Loucy (cell line): ENCODE results near the gene ADIPOR1.

Source experiments
- EZH2phosphoT487 ChIP-seq: fragments of 200-600 bp; IDR thresholded peaks from 2 replicates; pipeline ENCODE4 v1.6.1; 2018; ENCODE audit warnings: antibody characterized with exemption, mild to moderate bottlenecking, moderate library complexity, borderline replicate concordance
- TF ChIP-seq, protein P1 (sequence below): fragments of 200-600 bp; sonication (generic); conservative IDR thresholded peaks from 2 replicates; pipeline ENCODE4 v1.5.1; 2014; ENCODE audit warnings: mild to moderate bottlenecking, antibody characterized with exemption, low read length

DNA sequence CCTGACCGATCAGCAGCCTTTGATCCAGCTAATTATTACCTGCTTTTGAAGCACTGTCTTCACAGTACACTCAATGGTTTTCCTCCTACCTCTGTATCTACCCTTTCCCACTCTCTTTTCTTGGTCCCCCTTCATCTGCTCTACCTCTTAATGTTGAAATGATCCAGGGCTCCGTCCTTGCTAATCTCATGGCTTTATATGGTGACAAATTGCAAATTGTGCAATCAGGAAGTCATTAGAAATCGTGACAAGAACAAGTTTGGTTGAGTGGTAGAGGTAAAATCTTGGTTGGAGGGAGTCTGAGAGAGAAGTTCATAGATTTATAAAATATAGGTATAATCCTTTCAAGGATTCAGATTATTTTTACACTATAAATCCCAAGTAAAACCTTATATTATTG is 18.5 kb upstream of the ADIPOR1 start:
- TF ChIP-seq, protein P1, sequence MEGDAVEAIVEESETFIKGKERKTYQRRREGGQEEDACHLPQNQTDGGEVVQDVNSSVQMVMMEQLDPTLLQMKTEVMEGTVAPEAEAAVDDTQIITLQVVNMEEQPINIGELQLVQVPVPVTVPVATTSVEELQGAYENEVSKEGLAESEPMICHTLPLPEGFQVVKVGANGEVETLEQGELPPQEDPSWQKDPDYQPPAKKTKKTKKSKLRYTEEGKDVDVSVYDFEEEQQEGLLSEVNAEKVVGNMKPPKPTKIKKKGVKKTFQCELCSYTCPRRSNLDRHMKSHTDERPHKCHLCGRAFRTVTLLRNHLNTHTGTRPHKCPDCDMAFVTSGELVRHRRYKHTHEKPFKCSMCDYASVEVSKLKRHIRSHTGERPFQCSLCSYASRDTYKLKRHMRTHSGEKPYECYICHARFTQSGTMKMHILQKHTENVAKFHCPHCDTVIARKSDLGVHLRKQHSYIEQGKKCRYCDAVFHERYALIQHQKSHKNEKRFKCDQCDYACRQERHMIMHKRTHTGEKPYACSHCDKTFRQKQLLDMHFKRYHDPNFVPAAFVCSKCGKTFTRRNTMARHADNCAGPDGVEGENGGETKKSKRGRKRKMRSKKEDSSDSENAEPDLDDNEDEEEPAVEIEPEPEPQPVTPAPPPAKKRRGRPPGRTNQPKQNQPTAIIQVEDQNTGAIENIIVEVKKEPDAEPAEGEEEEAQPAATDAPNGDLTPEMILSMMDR, result no peak
- TF ChIP-seq EZH2phosphoT487, result no peak
